H1 (cell line): ENCODE data around the gene GALNT2. TPM values are rescaled to one million over a fixed set of nuclear protein-coding genes. Genes with fewer than 3 reads are reported as not detected.

Experiments used
- EP300 ChIP-seq, 2 experiments: IDR thresholded peaks; 1 replicate in 1 of 2; 2 replicates in 1 of 2; pipeline ENCODE4 v1.6.1; 2011 to 2012; ENCODE audit warnings: low read depth in 2 of 2, low read length in 2 of 2, mild to moderate bottlenecking in 2 of 2, borderline replicate concordance in 1 of 2, inconsistent platforms in 1 of 2, moderate library complexity in 1 of 2
- HDAC2 ChIP-seq, 2 experiments: fragments of 300-600 bp in 1 of 2; sonication (generic) in 1 of 2; IDR thresholded peaks; 2 replicates each; pipeline ENCODE4 v1.6.1; 2011 to 2012; ENCODE audit warnings: low read depth in 2 of 2, low read length in 2 of 2, mild to moderate bottlenecking in 2 of 2, moderate library complexity in 2 of 2, borderline replicate concordance in 1 of 2, inconsistent platforms in 1 of 2
- MAFK ChIP-seq: IDR thresholded peaks from 2 replicates; pipeline ENCODE4 v1.6.1; 2012; ENCODE audit warnings: low read depth, mild to moderate bottlenecking, improper control_type of control experiment, low read length
- NRF1 ChIP-seq: IDR thresholded peaks from 2 replicates; pipeline ENCODE4 v1.6.1; 2011; ENCODE audit warnings: mild to moderate bottlenecking, low read depth, low read length, improper control_type of control experiment
- TCF12 ChIP-seq: IDR thresholded peaks from 2 replicates; pipeline ENCODE4 v1.6.1; 2011; ENCODE audit warnings: low read depth, mild to moderate bottlenecking, low read length
- polyA plus RNA-seq, 7 experiments: library from polyadenylated mRNA; depleted of rRNA in 3 of 7; stranded (reverse) in 5 of 7; unstranded in 2 of 7; fragments of >200 nt in 5 of 7; fragments of 200-250 nt in 2 of 7; gene quantifications; 1 replicate in 5 of 7; 2 replicates in 1 of 7; 4 replicates in 1 of 7; pipeline versions ENCODE4 v1.2.1 to v1.2.3, GENCODE V29; 2011 to 2013; ENCODE audit warnings: missing spikeins in 2 of 7, mixed read lengths in 2 of 7
- total RNA-seq: library from RNA; stranded (reverse); fragmentation: NEBNext Ultra II Directional; extraction: Animal tissue kit (Norgen Biotek cat#: 25700); gene quantifications from 2 replicates; pipeline ENCODE4 v1.2.1, GENCODE V29; 2021
- TF ChIP-seq, protein P1 (sequence below): IDR thresholded peaks from 2 replicates; pipeline ENCODE4 v1.6.1; 2011; ENCODE audit warnings: low read depth, mild to moderate bottlenecking, low read length; ENCODE audit not compliant: insufficient read depth
- TF ChIP-seq, protein P2 (sequence below): IDR thresholded peaks from 2 replicates; pipeline ENCODE4 v1.6.1; 2012; ENCODE audit warnings: inconsistent platforms

The GALNT2 gene
- total and polyA plus RNA-seq, 2 of the 8 experiments (the other 6 are each of a cell fraction or from before 2014, with no cell fraction given), result 34.5 to 75.3 TPM

DNA sequence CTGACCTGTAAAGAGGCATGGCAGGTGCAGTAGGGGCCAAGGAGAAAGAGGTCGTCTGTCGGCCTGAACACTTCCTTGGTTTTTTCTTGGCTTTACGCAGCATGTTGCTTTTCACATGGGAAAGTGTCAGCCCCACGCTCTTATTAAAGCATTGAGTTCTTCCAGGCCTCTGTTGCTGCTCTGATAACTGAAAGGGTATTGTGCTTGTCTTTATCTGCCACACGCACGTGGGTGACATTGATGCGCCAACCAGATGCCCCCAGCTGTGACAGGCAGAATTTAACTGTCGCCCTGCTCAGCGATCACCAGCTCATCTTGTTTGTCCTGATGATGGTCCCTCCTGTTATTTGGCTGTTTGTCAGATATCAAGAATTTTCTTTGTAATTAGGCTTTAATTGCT is 76.5 kb downstream of the GALNT2 start (continued):
- TF ChIP-seq MAFK (no peak), TCF12 (no peak), EP300 (IDR thresholded peaks at IDR 0.05; ENCODE audit: borderline replicate concordance in 1 of 2, low read depth in 2 of 2, low read length in 2 of 2) (no peak), NRF1 (no peak), HDAC2 (IDR thresholded peaks at IDR 0.05; ENCODE audit: borderline replicate concordance in 1 of 2, low read depth in 2 of 2, low read length in 2 of 2) (no peak)
- TF ChIP-seq, protein P1, sequence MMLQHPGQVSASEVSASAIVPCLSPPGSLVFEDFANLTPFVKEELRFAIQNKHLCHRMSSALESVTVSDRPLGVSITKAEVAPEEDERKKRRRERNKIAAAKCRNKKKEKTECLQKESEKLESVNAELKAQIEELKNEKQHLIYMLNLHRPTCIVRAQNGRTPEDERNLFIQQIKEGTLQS, result no peak
- TF ChIP-seq, protein P2, sequence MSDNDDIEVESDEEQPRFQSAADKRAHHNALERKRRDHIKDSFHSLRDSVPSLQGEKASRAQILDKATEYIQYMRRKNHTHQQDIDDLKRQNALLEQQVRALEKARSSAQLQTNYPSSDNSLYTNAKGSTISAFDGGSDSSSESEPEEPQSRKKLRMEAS, result no peak
